G401 (cell line): Measurements from ENCODE around the gene TLL1. TPM values are rescaled to one million over a fixed set of nuclear protein-coding genes. Genes with fewer than 3 reads are reported as not detected.

Experiments used
- DNase-seq: peaks from one replicate; pipeline ENCODE4 v3.0.0-alpha.2; 2015; ENCODE audit warnings: low spot score
- in situ Hi-C: cut with HindIII; loops from 2 replicates; pipeline ENCODE4 v1.10.0; 2016; ENCODE audit warnings: low sequenced_read_pairs, mixed read lengths
- total RNA-seq: library from RNA; depleted of rRNA; stranded (reverse); fragments of >200 nt; shearing (Covaris generic); gene quantifications from 2 replicates; pipeline ENCODE4 v1.2.3, GENCODE V29; 2014; rRNA removed

Gene TLL1
- 0.98 and 1.4 TPM in 2 replicates for total RNA-seq

DNA sequence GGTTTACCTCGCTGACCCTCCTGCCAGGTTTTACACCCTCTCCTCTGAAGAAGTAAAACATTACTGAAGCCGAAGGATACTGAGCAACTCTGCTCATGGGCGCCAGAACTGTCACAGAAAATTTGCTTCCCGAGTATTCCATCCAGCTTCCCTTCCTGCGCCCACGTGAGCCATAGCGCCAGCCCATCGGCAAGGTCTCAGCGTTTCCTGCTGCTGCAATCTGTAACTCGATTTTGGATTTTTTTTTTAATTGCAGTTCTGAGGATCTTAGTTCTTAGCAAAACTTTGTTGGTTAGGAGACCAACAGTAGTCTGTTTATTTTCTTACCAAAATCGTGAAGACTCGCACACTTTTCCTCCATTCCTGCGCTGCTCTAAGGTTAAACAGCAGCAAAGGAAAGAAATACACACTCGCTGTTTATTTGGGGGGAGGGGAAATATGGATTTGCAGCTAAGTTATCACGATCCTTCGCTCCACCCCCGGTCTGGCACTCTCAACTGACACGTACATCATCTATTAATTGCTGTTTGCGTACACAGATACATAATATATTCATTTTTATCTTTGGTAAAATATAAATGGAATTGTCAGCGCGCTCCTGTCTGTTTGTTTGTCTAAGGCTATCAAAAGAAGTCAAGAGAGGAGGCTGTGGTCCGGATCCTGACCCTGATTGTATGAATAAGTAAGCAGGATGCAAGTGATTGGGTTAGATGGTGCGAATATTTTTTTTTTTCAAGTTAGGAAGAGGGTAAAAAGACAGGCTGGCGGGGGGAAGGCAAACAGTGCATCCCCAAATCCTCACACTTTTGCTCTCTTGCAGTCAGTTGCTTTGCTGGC is at the start of gene TLL1:
Gene TLL1 (plus strand): TSS at position 777 of the 837 bp plus-strand sequence. CDS start 668 bp downstream, outside the sequence.
- peak; percentile 87 for DNase-seq
- in situ Hi-C loops: no loop called here

DNA sequence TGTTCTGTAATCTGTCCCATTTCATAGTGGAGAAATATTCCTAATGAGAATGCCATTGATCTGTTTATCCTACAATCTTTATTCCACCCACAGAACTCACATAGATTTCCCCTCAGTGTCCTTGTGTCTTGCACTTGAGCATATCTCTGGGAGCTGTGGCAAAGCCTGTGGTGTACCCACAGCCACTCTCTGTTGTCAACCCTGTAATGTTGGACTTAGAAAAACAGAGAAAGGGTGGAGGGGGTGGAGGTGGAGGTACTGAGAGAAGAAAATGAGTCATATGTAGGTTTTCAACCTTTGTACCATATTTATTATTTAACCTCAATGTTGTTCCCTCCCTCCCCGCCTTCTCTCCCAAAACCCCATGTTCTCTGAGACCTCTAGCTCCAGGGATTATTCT is 46.9 kb upstream of the TLL1 start:
- in situ Hi-C loops: no loop called here
- no peak for DNase-seq

DNA sequence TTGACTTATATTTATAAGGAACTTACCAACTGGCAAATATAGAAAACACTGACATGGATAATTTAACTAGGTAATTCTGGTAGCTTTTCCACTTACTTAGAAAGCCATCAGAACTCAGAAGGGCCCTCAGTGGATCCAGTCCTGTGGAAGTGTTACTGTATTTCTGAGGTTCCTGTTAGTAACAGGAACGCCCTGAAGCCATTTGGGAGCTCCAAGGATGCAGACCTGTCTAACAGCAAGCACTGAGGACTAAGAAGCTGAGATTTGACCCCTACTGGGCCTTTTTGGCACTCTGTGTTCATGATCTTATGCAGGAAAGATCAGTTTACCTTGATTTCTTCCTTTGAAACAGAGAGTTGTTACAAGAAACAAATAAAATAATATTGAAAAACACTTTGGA is 46.0 kb upstream of the TLL1 start:
- in situ Hi-C loops: no loop called here

GRCh38 chr4:165828928-165829327 is 44.1 kb upstream of the TLL1 start:
- DNase-seq: no peak

More for the DNA sequence above, 46.0 kb upstream of the TLL1 start:
- DNase-seq: no peak

DNA sequence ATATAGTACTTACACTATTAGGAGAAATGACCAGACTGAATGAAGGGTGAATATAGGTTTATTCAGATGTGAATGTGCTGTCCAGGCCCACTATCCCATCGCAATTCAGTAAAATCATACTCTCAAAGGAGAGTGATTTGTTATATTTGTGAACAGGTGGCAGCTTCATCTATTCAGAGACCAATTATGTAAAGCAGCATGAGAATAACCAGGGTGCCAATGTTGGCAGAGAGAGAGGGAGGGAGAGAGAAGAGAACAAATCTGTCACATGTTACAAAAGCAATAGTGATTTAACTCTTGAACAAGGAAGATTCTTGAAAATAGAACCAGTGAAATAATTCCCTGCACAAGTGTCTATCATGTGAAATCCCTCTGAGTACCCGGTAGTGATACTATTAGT is 38.9 kb upstream of the TLL1 start:
- in situ Hi-C loops: no loop called here
- peak; percentile 97 for DNase-seq

More at GRCh38 chr4:165828928-165829327, 44.1 kb upstream of the TLL1 start:
- in situ Hi-C loops: no loop called here

DNA sequence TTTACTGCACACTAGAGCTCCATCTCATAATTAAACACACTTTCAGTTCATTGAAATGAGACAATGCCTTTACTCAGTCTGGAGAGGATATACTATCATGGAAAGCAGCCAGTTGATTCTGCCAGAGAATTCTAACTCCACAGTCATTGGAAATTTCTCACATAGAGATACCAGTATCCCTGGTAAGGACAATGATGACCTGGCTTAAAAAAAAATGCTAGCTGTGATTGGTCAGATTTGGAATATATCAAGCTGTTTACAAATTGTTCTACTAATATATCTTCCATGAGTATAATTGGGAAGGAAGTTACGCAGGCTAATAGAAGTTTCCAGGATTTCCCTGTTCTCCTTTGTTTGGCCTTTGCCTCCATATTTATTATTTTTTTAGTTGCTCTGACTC is 34.5 kb upstream of the TLL1 start:
- in situ Hi-C loops: no loop called here
- peak; percentile 57 for DNase-seq

- in situ Hi-C loops: no loop called here
- DNase-seq: no peak
Measured at GRCh38 chr4:165839615-165840333, 33.3 kb upstream of the TLL1 start.

DNA sequence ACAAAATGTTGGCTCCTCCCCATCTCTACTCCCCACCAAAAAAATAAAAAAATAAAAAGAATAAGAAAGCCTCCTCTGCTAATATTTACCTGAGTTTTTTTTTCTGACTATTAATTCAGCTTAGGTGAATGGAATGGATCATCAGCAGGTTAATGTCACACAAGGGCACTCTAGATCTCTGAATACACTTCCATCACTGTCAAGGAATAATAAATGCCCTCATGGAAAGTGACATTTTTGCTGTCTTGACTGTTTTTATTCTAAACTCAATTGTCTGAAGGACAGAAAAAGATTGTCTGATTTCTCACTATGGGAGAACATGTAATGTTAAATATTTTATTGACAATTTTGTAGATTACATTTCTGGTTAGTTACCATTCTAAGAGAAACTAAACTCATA is 30.4 kb upstream of the TLL1 start:
- no peak for DNase-seq
- in situ Hi-C loops: no loop called here

DNA sequence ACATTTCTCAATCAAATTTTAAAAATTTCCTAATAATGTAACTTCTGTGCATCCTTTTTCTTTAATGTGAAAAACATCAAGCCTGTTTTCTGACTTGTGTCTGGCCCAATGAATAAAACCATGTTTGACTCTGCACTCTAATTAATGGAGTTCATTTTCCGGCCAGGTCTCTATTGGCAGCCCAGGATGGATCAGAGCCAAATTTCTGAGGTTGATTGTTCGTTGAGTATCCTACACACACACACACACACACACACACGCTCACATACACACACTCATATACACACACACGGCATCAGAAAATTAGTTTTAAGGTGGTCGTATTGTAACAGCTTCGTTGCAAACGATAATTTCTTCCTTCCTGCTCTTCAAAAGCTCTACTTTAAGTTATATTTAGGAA is 28.9 kb upstream of the TLL1 start:
- peak; percentile 73 for DNase-seq
- in situ Hi-C loops: no loop called here

DNA sequence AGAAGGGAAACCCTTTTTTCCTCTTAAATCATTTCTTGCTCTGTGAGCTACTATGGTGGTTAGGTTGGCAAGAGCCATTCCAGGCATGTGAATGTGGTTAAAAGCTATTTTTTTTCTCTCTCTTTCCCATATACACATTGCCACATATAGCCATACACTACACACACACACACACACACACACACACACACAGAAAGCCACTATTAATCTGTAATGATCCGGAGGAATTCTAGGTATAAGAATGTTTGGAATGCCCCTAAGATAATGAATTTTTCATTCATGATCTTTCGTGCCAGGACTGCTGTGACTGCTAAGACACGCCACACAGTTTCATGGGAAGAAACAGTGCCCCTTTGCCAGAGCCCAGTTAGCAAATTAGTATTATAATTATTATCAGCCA is 21.8 kb upstream of the TLL1 start:
- DNase-seq: no peak
- in situ Hi-C loops: no loop called here

DNA sequence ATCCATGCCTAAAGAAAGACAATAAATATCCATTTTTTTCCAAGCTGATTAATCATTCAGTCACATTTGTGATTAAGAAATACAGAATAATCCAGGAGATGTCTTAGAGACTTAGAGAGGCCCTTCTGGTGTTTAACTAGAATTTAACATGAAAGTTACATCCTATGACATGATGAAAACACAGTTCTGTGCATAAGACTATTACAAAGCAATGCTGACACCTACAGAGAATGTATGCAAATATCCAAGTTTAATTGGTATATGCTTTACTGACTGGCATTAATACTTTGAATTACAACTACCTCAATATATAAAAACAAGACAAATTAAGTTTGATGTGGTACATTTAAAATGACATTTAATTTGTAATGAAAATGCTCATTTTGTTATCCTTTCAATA is 17.8 kb upstream of the TLL1 start:
- DNase-seq: no peak
- in situ Hi-C loops: no loop called here

DNA sequence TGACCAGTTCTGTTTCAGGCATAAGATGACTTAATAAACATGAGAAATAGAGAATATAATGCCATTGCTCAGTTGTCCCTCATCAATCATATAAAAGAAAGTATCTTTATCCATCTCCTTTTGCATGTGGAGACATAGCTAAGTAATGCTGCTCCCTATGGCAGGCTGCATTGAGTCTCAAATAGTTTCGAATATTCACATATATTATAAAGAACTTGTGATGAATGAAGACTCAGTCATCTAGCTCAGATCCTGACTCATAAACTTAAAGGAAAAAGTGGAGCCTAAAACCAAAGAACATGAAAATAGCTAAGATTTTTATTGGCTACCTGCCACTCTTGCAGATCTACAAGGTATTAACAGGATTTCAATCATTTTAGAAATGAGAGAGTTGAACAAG is 11.7 kb upstream of the TLL1 start:
- DNase-seq: no peak
- in situ Hi-C loops: no loop called here

DNA sequence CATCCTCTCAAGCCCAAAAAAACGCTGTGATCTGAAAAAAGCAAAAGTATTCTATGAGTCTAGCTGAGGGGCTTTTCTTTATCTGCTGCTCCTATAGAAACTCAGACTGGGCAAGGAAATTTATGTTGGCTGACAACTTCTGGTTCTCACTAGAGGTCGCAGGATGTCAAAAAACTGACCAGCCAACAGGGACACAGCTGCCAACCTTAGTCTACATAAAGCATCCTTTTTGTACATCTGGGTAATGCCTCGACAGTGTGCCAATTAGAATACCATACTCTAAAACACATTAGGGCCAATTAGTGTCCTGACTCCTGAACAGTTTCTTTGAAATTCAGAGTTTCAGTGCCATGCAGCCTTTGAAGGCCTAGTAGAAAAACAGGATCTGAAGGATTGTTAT is 8.8 kb upstream of the TLL1 start:
- in situ Hi-C loops: no loop called here
- no peak for DNase-seq

DNA sequence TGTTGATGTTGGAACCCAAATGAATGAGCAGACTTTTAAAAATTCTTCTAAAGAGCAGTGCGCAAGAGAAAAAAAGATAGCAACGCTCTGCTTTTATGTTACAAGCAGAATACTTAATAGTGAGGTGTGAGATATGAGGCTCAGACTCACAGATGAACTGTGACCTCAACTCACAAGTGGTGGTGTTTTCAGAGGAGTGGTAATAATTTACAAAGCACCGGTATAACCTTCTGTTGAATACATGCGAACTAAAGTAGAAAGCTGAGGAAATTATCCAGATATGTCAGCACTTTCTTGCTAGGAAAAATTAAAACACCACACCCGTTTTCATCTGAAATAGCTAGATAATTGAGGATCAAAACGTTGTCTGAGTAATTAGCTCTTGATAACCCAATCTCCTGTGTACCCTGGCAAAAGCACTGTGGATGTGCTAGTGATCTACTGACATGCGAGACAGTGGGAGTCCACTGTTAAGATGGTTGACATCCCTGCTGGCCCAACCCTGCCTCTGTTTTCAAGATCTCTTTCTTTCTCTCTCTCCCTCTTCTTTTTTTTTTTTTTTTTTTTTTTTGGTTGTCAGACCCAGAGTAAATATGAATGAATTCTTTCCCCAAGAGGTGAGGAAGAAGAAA is 6.9 kb upstream of the TLL1 start:
- in situ Hi-C loops: no loop called here
- DNase-seq: no peak

- in situ Hi-C loops: no loop called here
- DNase-seq: no peak
Measured at GRCh38 chr4:165867961-165868360, 5.1 kb upstream of the TLL1 start.

DNA sequence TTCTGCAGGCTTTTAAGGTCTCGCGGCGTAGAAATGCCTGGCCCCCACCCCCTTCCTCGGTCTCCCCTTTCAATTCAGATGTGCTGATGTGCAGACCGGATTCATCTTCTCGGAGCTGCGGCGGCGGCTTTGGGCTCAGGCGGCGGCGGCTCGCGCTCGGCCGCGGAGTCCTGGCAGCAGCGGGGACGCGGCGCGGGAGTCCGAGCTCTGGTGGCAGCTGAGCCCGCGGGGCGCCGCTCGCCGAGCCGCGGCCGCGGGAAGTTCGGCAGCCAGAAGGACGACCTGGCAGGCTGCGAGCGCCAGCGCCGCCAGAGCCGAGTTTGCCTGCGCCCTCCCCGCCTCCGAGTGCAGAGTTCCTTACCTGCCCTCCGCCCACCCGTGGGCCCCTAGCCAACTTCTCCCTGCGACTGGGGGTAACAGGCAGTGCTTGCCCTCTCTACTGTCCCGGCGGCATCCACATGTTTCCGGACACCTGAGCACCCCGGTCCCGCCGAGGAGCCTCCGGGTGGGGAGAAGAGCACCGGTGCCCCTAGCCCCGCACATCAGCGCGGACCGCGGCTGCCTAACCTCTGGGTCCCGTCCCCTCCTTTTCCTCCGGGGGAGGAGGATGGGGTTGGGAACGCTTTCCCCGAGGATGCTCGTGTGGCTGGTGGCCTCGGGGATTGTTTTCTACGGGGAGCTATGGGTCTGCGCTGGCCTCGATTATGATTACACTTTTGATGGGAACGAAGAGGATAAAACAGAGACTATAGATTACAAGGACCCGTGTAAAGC is 448 bp downstream of the TLL1 start:
- peak; percentile 79 for DNase-seq
- in situ Hi-C loops: no loop called here

- peak; percentile 82 for DNase-seq
- in situ Hi-C loops: no loop called here
Measured at GRCh38 chr4:165874072-165874790, 1.2 kb downstream of the TLL1 start.

DNA sequence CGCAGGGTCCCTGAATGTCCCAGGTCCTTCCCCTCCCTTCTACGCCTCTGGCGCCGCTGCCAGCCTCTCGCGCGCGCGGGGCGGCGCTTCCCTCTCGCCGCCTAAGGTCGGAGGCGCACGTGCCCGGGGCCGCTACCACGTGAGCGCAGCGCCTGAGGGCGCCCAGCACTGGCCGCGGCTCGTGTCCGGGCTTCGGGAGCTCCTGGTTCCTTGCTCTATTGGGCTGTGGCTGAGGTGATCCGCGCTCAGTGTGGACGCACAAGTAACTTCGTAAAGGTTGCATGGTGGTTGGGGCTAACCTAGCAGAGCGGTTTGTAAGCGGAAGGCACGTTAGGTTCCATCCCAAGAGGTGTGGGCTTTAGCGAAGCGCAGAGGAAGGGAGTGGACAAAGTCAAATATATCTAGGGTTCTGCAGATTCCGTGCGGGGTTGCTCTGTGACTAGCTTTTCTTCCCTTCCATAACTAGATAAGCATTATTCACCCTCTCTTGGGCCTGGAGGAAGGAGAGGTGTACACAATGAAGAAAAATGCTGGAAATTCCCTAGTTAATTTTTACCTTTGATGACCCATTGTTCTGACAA is 1.8 kb downstream of the TLL1 start:
- DNase-seq: peak; percentile 78
- in situ Hi-C loops: no loop called here
